ENCODE results near the gene USP19. TPM values are rescaled to one million over a fixed set of nuclear protein-coding genes. Genes with fewer than 3 reads are reported as not detected.

Gene USP19
- total and polyA plus RNA-seq, 4 donors: 8.1 to 39.6 (median 27.4) TPM

DNA sequence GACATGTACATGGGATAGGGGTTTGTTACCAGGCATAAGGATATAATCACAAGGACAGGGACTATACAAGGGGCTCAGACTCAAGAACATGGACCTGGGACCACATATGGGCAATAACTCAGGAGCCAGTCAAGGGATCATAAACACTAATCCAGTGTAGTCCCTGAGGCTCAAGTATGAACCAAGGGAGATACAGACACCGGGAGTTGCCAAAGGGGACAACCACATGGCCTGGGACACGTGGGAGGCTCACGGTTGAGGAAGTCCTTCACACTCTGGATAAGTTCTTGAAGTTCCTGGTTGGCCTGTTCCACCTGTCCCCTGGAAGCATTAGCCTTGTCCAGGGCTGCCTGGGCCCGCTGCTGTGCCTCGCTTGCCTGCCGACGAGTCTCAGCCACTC, 1.8 kb upstream of the USP19 start:
- 91% methylated on average over 7 of the region's 7 CpGs for WGBS

DNA sequence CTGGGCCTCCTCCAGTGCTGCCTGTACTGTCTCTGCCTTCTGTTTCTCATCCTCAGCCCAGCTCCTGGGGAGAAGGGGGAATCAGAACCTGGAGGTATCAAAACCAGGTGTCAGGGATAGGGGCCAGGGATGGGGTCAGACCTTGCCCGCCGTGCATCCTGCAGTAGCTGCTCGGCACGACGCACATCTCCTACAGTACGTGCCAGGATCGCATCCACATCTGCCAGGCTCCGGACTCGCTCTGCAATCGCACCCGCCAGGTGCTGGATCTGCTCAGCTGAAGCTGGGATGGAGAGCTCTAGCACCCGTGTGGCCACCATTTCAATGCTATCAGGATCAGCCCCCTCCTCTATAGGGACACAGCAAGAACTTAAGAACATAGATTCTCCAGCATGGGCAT, 1.4 kb upstream of the USP19 start:
- peaks cover 8 to 52% (median 29%) of the 10 kb centered on the region in 4 donors for H3K36me3 ChIP-seq (ENCODE audit: control insufficient read depth in 4 of 4, insufficient read depth in 3 of 4, low read depth in 1 of 4, low read length in 3 of 4)
- DNase-seq (ENCODE audit: low spot score): no peak
- no peaks in the 10 kb centered on the region for H3K27me3 ChIP-seq (ENCODE audit: control insufficient read depth in 4 of 4, insufficient read depth in 4 of 4, low read length in 3 of 4)
- H3K4me3 ChIP-seq (ENCODE audit: low read depth in 1 of 3, low read length in 3 of 3): no peak overlapping the region
- no peak overlapping the region for H3K9ac ChIP-seq (ENCODE audit: low read depth in 1 of 2, low read length in 2 of 2)
- peaks cover 4 to 16% (median 13%) of the 10 kb centered on the region in 4 donors for H3K4me1 ChIP-seq (ENCODE audit: control insufficient read depth in 4 of 4, insufficient read depth in 4 of 4, low read length in 3 of 4)
- no peaks in the 10 kb centered on the region for H3K9me3 ChIP-seq (ENCODE audit: control insufficient read depth in 4 of 4, low read length in 3 of 4)
- TF ChIP-seq, protein P1, sequence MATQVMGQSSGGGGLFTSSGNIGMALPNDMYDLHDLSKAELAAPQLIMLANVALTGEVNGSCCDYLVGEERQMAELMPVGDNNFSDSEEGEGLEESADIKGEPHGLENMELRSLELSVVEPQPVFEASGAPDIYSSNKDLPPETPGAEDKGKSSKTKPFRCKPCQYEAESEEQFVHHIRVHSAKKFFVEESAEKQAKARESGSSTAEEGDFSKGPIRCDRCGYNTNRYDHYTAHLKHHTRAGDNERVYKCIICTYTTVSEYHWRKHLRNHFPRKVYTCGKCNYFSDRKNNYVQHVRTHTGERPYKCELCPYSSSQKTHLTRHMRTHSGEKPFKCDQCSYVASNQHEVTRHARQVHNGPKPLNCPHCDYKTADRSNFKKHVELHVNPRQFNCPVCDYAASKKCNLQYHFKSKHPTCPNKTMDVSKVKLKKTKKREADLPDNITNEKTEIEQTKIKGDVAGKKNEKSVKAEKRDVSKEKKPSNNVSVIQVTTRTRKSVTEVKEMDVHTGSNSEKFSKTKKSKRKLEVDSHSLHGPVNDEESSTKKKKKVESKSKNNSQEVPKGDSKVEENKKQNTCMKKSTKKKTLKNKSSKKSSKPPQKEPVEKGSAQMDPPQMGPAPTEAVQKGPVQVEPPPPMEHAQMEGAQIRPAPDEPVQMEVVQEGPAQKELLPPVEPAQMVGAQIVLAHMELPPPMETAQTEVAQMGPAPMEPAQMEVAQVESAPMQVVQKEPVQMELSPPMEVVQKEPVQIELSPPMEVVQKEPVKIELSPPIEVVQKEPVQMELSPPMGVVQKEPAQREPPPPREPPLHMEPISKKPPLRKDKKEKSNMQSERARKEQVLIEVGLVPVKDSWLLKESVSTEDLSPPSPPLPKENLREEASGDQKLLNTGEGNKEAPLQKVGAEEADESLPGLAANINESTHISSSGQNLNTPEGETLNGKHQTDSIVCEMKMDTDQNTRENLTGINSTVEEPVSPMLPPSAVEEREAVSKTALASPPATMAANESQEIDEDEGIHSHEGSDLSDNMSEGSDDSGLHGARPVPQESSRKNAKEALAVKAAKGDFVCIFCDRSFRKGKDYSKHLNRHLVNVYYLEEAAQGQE (IDR thresholded peaks at IDR 0.05): no peak
- TF ChIP-seq JUND (IDR thresholded peaks at IDR 0.05) (no peak), HNF4A (conservative IDR thresholded peaks at IDR 0.05) (no peak), TAF1 (conservative IDR thresholded peaks at IDR 0.05) (no peak), FOXA1 (IDR thresholded peaks at IDR 0.05) (no peak), RXRA (IDR thresholded peaks at IDR 0.05) (no peak), YY1 (IDR thresholded peaks at IDR 0.05) (no peak), NR2F2 (IDR thresholded peaks at IDR 0.05) (no peak), FOXA2 (IDR thresholded peaks at IDR 0.05) (no peak), RAD21 (IDR thresholded peaks at IDR 0.05) (no peak), SP1 (IDR thresholded peaks at IDR 0.05) (no peak), GABPA (IDR thresholded peaks at IDR 0.05 in 1 of 2, conservative IDR thresholded peaks at IDR 0.05 in 1 of 2) (no peak), EGR1 (IDR thresholded peaks at IDR 0.05; ENCODE audit: low read depth in 2 of 2) (no peak)
- TF ChIP-seq, protein P2, sequence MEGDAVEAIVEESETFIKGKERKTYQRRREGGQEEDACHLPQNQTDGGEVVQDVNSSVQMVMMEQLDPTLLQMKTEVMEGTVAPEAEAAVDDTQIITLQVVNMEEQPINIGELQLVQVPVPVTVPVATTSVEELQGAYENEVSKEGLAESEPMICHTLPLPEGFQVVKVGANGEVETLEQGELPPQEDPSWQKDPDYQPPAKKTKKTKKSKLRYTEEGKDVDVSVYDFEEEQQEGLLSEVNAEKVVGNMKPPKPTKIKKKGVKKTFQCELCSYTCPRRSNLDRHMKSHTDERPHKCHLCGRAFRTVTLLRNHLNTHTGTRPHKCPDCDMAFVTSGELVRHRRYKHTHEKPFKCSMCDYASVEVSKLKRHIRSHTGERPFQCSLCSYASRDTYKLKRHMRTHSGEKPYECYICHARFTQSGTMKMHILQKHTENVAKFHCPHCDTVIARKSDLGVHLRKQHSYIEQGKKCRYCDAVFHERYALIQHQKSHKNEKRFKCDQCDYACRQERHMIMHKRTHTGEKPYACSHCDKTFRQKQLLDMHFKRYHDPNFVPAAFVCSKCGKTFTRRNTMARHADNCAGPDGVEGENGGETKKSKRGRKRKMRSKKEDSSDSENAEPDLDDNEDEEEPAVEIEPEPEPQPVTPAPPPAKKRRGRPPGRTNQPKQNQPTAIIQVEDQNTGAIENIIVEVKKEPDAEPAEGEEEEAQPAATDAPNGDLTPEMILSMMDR (IDR thresholded peaks at IDR 0.05; ENCODE audit: low read depth, low read length, missing input control): no peak
- TF ChIP-seq, protein P3, sequence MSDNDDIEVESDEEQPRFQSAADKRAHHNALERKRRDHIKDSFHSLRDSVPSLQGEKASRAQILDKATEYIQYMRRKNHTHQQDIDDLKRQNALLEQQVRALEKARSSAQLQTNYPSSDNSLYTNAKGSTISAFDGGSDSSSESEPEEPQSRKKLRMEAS (IDR thresholded peaks at IDR 0.05): no peak
- TF ChIP-seq, protein P4, sequence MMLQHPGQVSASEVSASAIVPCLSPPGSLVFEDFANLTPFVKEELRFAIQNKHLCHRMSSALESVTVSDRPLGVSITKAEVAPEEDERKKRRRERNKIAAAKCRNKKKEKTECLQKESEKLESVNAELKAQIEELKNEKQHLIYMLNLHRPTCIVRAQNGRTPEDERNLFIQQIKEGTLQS (IDR thresholded peaks at IDR 0.05): no peak
- H3K27ac ChIP-seq (ENCODE audit: low read depth in 1 of 2, low read length in 2 of 2): no peak overlapping the region
- 97% methylated on average over 12 of the region's 12 CpGs for WGBS

More for the DNA sequence above, 1.8 kb upstream of the USP19 start:
- TF ChIP-seq TAF1 (conservative IDR thresholded peaks at IDR 0.05): no peak
- no peak for TF ChIP-seq RAD21 (IDR thresholded peaks at IDR 0.05)
- TF ChIP-seq, protein P5, sequence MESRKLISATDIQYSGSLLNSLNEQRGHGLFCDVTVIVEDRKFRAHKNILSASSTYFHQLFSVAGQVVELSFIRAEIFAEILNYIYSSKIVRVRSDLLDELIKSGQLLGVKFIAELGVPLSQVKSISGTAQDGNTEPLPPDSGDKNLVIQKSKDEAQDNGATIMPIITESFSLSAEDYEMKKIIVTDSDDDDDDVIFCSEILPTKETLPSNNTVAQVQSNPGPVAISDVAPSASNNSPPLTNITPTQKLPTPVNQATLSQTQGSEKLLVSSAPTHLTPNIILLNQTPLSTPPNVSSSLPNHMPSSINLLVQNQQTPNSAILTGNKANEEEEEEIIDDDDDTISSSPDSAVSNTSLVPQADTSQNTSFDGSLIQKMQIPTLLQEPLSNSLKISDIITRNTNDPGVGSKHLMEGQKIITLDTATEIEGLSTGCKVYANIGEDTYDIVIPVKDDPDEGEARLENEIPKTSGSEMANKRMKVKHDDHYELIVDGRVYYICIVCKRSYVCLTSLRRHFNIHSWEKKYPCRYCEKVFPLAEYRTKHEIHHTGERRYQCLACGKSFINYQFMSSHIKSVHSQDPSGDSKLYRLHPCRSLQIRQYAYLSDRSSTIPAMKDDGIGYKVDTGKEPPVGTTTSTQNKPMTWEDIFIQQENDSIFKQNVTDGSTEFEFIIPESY (IDR thresholded peaks at IDR 0.05): no peak
- TF ChIP-seq, protein P4 (IDR thresholded peaks at IDR 0.05): no peak
- TF ChIP-seq, protein P3 (IDR thresholded peaks at IDR 0.05): no peak
- TF ChIP-seq, protein P2 (IDR thresholded peaks at IDR 0.05; ENCODE audit: low read depth, low read length, missing input control): no peak
- TF ChIP-seq RXRA (IDR thresholded peaks at IDR 0.05): no peak
- no peak for TF ChIP-seq FOXA2 (IDR thresholded peaks at IDR 0.05)
- TF ChIP-seq YY1 (IDR thresholded peaks at IDR 0.05): no peak
- TF ChIP-seq NR2F2 (IDR thresholded peaks at IDR 0.05): no peak
- TF ChIP-seq FOXA1 (IDR thresholded peaks at IDR 0.05): no peak
- TF ChIP-seq GABPA (IDR thresholded peaks at IDR 0.05 in 1 of 2, conservative IDR thresholded peaks at IDR 0.05 in 1 of 2): no peak
- Histone ChIP-seq H3K4me3 (ENCODE audit: low read depth in 1 of 3, low read length in 3 of 3) (no peak overlapping the region), H3K27me3 (ENCODE audit: control insufficient read depth in 4 of 4, insufficient read depth in 4 of 4, low read length in 3 of 4) (no peaks in the 10 kb centered on the region), H3K4me1 (ENCODE audit: control insufficient read depth in 4 of 4, insufficient read depth in 4 of 4, low read length in 3 of 4) (peaks cover 4 to 16% (median 13%) of the 10 kb centered on the region in 4 donors), H3K27ac (ENCODE audit: low read depth in 1 of 2, low read length in 2 of 2) (no peak overlapping the region), H3K9ac (ENCODE audit: low read depth in 1 of 2, low read length in 2 of 2) (no peak overlapping the region), H3K9me3 (ENCODE audit: control insufficient read depth in 4 of 4, low read length in 3 of 4) (no peaks in the 10 kb centered on the region), H3K36me3 (ENCODE audit: control insufficient read depth in 4 of 4, insufficient read depth in 3 of 4, low read depth in 1 of 4, low read length in 3 of 4) (peaks cover 5 to 47% (median 27%) of the 10 kb centered on the region in 4 donors)
- DNase-seq (ENCODE audit: low spot score): no peak
